Activated CD4-positive, alpha-beta T cell treated with anti-CD3 and anti-CD28 coated beads for 36 hours (primary cell): ENCODE measurements around the gene SPSB4. TPM values are rescaled to one million over a fixed set of nuclear protein-coding genes. Genes with fewer than 3 reads are reported as not detected.

Experiments used
- ATAC-seq: fragments of 200-7000 bp; cut with Tn5 transposase; one replicate; pipeline ENCODE4 v1.10.0; 2021; ENCODE audit warnings: mild to moderate bottlenecking, moderate library complexity
- CTCF ChIA-PET: fragments of 350-600 bp; sonication (Branson Sonifier 250); formaldehyde crosslinking; loops from one replicate; lab custom pipeline; 2021; ENCODE audit warnings: antibody characterized with exemption; lab: Charles Lee
- POLR2A ChIA-PET: fragments of 350-600 bp; sonication (Branson Sonifier 250); formaldehyde crosslinking; loops from one replicate; lab custom pipeline; 2021; ENCODE audit warnings: antibody characterized with exemption, inconsistent platforms; lab: Charles Lee
- DNase-seq: peaks from one replicate; pipeline ENCODE4 v3.0.0-alpha.2; 2020
- H3K27ac Mint-ChIP-seq: one replicate; pipeline ENCODE4 v1.8.0; 2021; ENCODE audit warnings: mixed read lengths
- H3K27me3 Mint-ChIP-seq: one replicate; pipeline ENCODE4 v1.8.0; 2021; ENCODE audit warnings: mixed read lengths
- H3K36me3 Mint-ChIP-seq: one replicate; pipeline ENCODE4 v1.8.0; 2021; ENCODE audit warnings: low read depth, mixed read lengths
- H3K4me1 Mint-ChIP-seq: one replicate; pipeline ENCODE4 v1.8.0; 2021; ENCODE audit warnings: mixed read lengths
- H3K4me3 Mint-ChIP-seq: one replicate; pipeline ENCODE4 v1.8.0; 2021; ENCODE audit warnings: mild to moderate bottlenecking, moderate library complexity, mixed read lengths
- H3K9me3 Mint-ChIP-seq: one replicate; pipeline ENCODE4 v1.8.0; 2021; ENCODE audit warnings: low read depth, mixed read lengths
- intact Hi-C, 2 experiments: fragments of 100-400 bp; cut with DNase I in 1 of 2; cut with micrococcal nuclease in 1 of 2; formaldehyde crosslinking; loops; one replicate each; pipeline versions ENCODE4 v1.14.2 to v1.15.1; 2022 to 2024; cut with DNase I, micrococcal nuclease
- total RNA-seq, 2 experiments: library from RNA; stranded (reverse); gene quantifications; one replicate each; pipeline ENCODE4 v1.2.3, GENCODE V29; 2021

SPSB4 gene
- total RNA-seq, 2 experiments from 2014 or later: not detected

DNA sequence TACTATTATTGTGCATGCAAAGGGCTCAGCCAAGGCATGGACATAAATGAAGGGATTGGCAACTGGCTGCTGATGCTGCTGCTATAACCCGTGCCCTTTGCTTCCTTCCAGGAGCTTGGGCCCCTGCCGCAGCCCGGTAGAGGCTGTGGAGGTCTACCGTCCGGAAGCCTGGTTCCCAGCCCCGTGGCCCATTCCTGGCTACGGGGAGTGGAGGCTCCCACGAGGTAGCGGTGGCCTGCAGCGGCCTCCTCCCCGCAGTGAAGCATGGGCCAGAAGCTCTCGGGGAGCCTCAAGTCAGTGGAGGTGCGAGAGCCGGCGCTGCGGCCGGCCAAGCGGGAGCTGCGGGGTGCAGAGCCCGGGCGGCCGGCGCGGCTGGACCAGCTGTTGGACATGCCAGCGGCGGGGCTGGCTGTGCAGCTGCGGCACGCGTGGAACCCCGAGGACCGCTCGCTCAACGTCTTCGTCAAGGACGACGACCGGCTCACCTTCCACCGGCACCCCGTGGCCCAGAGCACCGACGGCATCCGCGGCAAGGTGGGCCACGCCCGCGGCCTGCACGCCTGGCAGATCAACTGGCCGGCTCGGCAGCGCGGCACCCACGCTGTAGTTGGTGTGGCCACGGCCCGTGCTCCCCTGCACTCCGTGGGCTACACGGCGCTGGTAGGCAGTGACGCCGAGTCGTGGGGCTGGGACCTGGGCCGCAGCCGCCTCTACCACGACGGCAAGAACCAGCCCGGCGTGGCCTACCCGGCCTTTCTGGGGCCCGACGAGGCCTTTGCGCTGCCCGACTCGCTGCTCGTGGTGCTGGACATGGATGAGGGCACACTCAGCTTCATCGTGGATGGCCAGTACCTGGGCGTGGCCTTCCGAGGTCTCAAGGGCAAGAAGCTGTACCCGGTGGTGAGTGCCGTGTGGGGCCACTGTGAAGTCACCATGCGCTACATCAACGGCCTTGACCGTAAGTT lies 15.0 kb downstream of the SPSB4 start:
- ATAC-seq: no peak
- Mint-ChIP-seq H3K27ac (no peak overlapping the region), H3K36me3 (no peaks in the 10 kb centered on the region), H3K9me3 (peaks cover 3% of the 10 kb centered on the region), H3K4me3 (no peak overlapping the region), H3K4me1 (no peaks in the 10 kb centered on the region), H3K27me3 (no peaks in the 10 kb centered on the region)
- ChIA-PET CTCF (no interaction called here), POLR2A (no interaction called here)
- DNase-seq: no peak
- intact Hi-C loops: no loop called here

DNA sequence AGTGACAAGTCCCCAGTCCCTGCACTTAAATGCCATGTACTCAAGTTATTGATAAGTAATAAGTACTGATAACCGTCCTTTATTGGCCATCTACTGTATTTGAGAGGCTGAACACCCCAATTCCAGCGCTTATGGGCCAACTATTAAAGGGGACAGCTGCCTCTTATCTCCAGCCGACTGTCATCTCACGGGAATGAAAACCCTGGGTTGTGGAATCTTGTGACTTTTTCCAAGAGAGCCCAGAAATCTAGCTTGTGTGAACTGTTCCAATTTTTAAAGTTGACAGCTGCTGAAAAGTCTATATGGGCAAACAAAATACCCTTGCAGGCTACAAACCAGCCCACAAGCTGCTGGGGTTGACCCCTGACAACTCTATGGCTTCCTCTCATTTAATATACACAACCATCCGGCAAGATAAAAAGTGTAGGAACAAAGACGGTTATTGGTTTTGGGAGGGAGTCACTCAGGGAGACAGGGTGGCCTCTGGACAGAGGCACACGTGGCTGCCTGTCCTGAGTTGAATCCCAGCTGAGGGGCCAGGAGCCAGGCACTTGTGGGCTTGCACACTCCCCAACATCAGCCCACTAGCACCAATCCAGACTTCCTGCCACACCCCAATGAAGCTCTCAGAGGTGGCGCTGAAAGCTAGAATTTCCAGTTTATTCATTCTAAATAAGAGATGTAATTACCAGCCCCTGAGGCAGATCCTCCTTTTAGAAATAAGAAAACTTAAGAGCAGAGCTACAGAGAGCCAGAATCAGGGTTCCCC lies 16.2 kb downstream of the SPSB4 start:
- intact Hi-C loops: no loop called here
- Mint-ChIP-seq H3K4me1 (no peaks in the 10 kb centered on the region), H3K9me3 (peaks cover 3% of the 10 kb centered on the region), H3K4me3 (no peak overlapping the region), H3K27me3 (no peaks in the 10 kb centered on the region), H3K36me3 (no peaks in the 10 kb centered on the region), H3K27ac (no peak overlapping the region)
- DNase-seq (no peak), ATAC-seq (no peak)
- CTCF ChIA-PET: interaction anchor here (0.9 to 1.0 kb wide), 2 partner anchors 17 to 24 kb away, joined by 3 to 5 read pairs; no protein-coding TSS in a partner anchor
- POLR2A ChIA-PET: no interaction called here

DNA sequence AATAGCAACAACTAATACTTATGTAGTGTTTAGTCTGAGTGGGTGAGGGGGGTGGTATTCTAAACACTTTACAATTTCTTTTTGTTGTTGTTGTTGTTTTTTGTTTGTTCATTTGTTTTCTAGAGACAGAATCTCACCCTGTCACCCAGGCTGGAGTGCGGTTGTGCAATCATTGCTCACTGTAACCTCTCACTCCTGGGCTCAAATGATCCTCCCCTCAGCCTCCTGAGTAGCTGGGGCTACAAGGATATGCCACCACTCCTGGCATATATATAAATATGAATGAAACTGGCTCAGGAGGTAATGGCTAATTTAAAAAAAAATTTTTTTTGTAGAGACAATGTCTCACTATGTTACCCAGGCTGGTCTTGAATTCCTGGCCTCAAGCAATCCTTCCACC lies 19.1 kb downstream of the SPSB4 start:
- ATAC-seq (no peak), DNase-seq (no peak)
- Mint-ChIP-seq H3K9me3 (no peaks in the 10 kb centered on the region), H3K4me1 (no peaks in the 10 kb centered on the region), H3K4me3 (no peak overlapping the region), H3K36me3 (no peaks in the 10 kb centered on the region), H3K27ac (no peak overlapping the region), H3K27me3 (no peaks in the 10 kb centered on the region)
- intact Hi-C loops: no loop called here
- CTCF ChIA-PET: no interaction called here
- POLR2A ChIA-PET: no interaction called here

DNA sequence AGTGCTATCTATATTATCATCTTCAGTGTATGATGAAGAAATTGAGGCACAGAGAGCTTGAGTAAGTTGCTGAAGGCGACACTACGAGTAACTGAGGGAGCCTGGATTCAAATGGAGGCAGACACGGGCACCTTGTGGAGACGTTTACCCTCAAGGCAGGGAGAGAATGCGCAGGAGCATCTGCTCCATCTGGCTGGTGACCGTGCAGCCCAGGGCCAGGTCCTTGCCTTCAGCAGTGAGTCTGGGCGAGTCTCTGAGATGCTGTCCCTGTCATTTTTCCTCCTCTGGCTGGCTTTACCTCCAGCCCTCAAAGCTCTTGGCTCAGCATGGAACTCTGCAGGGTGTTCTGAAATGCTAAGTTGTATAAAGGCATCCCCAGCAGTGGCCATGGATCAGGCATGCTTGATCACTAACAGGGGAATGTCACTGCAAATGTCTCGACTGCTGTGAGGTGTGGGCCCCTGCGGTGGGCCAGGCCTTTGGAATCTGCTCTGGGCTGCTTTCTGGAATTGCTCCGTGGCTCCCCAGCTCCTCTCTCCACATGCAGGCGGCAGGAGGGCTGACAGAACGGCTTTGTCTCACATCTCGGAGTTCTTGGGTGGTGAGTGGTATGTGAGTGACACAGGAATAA lies 19.7 kb downstream of the SPSB4 start:
- H3K4me3 Mint-ChIP-seq: no peak overlapping the region
- H3K36me3 Mint-ChIP-seq: no peaks in the 10 kb centered on the region
- POLR2A ChIA-PET: no interaction called here
- no peaks in the 10 kb centered on the region for H3K9me3 Mint-ChIP-seq
- no peaks in the 10 kb centered on the region for H3K4me1 Mint-ChIP-seq
- ATAC-seq (no peak), DNase-seq (no peak)
- CTCF ChIA-PET: no interaction called here
- no peaks in the 10 kb centered on the region for H3K27me3 Mint-ChIP-seq
- intact Hi-C loops: no loop called here
- no peak overlapping the region for H3K27ac Mint-ChIP-seq

DNA sequence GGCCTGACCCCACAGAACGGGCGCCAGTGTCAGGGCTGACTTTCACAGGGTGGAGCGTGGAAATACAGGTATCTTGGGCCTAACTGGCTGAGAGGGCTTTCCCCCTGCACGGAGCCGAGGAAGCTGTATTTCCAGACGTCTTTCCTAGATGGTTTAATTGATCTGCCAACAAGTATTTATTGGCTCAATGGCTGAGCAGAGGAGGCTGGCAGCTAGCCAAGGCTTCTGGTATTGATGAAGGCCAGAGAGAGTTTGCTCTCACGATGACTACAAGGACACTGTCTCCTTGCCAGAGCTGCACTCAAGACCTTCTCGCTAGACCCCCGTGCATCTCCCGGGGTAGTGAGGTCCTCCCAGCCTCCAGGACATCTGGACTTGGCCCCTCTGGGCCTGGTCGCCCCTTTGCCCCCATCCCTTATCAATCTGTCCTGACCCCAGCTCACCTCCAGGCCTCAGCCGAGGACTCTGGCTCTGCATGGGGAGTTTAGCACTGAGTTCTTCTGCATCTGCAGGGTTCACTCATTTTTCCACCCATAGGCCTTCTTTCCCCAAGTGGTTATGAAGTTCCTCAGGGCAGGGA lies 20.6 kb downstream of the SPSB4 start:
- intact Hi-C loops: no loop called here
- ChIA-PET CTCF (no interaction called here), POLR2A (no interaction called here)
- no peak overlapping the region for H3K27ac Mint-ChIP-seq
- no peaks in the 10 kb centered on the region for H3K27me3 Mint-ChIP-seq
- H3K36me3 Mint-ChIP-seq: no peaks in the 10 kb centered on the region
- H3K4me3 Mint-ChIP-seq: no peak overlapping the region
- ATAC-seq (no peak), DNase-seq (no peak)
- no peaks in the 10 kb centered on the region for H3K9me3 Mint-ChIP-seq
- peaks cover 3% of the 10 kb centered on the region for H3K4me1 Mint-ChIP-seq

DNA sequence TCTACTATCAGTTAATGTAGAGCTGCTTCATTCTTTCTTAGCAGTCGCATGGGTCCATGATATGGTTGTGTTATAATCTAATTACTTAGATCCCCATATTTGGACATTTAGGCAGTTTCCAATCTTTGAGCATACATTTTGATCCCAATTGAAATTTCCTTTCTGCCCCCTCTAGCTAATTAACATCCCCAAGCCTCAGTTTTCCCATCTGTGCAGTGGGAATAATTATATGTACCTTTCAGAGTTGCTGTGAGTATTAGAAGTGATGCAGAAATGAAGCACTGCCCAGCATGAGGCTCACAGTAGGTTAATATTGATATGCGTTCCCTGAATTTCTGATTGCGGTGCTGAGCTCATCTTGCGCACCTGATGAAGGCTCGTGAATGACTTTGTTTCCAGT lies 21.8 kb downstream of the SPSB4 start:
- Mint-ChIP-seq H3K9me3 (no peaks in the 10 kb centered on the region), H3K27ac (no peak overlapping the region), H3K27me3 (no peaks in the 10 kb centered on the region), H3K4me1 (peaks cover 11% of the 10 kb centered on the region), H3K4me3 (no peak overlapping the region), H3K36me3 (no peaks in the 10 kb centered on the region)
- intact Hi-C loops: no loop called here
- ChIA-PET POLR2A (interaction anchor here (0.6 kb wide), 1 partner anchor 335 kb away, joined by 3 read pairs; no protein-coding TSS in a partner anchor), CTCF (no interaction called here)
- DNase-seq: no peak
- no peak for ATAC-seq

DNA sequence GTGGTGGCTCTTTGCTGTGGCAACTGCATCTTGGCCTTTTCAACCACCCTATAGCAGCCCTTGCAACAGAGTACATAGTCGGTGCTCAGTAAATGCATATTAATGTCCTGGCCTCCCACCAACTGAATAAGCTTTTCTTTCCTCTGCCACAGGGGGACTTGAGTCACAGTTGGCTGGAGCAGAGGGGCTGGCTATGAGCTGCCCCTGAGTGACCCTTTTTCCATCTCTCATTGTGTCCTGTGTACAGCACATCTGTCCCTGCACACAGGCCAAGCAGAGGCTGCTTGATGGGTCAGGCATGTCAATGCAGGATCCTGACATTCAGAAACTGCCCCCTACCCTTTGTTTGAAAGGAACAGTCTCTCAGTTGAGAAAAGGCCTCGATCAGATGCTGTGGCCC lies 22.4 kb downstream of the SPSB4 start:
- Mint-ChIP-seq H3K27me3 (no peaks in the 10 kb centered on the region), H3K27ac (no peak overlapping the region), H3K4me1 (peaks cover 11% of the 10 kb centered on the region), H3K9me3 (no peaks in the 10 kb centered on the region), H3K36me3 (no peaks in the 10 kb centered on the region), H3K4me3 (no peak overlapping the region)
- intact Hi-C loops: no loop called here
- ChIA-PET POLR2A (no interaction called here), CTCF (interaction anchor here (1.0 kb wide), 1 partner anchor 32 kb away, joined by 3 read pairs; no protein-coding TSS in a partner anchor)
- ATAC-seq (no peak), DNase-seq (no peak)

DNA sequence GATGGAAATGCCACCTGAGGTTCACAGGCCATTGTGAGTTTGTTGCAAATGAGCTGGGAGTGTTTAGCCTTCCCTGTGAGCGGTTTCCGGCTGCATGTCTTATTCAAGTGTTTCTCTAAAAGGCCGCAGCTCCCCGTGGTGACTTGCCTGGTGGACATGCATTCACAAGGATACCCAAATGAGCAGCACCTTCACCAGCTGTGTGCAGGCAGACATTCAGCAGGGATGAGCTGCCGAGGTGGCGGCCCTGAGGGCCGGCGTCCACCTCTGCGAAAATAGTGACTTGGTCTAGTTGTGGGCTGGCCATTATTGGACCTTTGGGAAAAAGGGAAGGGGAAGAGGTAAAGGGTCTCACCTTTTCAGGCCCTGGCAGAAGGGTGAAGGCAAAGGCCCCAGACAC lies 23.4 kb downstream of the SPSB4 start:
- H3K27ac Mint-ChIP-seq: no peak overlapping the region
- ChIA-PET POLR2A (no interaction called here), CTCF (interaction anchor here (0.6 to 1.5 kb wide), 5 partner anchors 20 to 93 kb away, joined by 3 to 6 read pairs (median 3); no protein-coding TSS in a partner anchor)
- no peaks in the 10 kb centered on the region for H3K36me3 Mint-ChIP-seq
- no peak overlapping the region for H3K4me3 Mint-ChIP-seq
- intact Hi-C loops: no loop called here
- no peak for ATAC-seq
- H3K27me3 Mint-ChIP-seq: no peaks in the 10 kb centered on the region
- H3K4me1 Mint-ChIP-seq: peaks cover 11% of the 10 kb centered on the region
- DNase-seq: no peak
- H3K9me3 Mint-ChIP-seq: no peaks in the 10 kb centered on the region

DNA sequence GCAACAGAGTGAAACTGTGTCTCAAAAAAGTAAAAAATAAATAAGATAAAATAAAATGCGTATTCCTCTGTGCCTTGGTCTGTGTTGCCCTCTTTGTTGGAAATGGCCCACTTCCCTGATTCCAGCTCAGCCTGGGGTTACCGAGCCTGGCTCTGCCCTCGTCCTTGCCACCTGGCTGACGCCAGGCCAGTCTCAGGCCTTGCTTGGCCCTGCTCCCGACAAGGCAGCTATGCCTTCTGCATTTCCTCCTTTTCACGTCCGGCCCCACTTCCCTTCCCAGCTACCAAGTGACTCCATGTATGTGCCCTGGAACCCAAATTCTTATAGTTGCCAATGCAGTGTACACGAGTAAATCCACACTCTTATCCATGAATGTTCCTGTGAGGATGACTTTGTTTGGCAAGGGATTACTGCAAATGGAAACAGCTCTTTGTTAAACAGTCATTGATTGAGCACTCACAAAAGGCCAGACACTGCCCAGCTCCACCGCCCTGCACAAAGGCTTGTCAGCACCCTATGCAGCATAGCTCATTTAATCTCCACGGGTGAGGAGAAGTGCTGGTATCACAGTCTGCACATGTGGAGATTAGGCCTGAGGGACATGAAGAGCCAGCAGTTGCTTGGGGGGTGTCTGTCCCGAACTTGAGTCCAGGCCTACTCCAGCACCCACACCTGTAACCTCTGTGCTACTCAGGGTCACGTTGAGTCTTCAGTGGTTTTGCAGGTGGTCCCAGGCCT lies 25.1 kb downstream of the SPSB4 start:
- CTCF ChIA-PET: interaction anchor here (0.5 kb wide), 1 partner anchor 378 kb away, joined by 3 read pairs; no protein-coding TSS in a partner anchor
- Mint-ChIP-seq H3K4me1 (peaks cover 11% of the 10 kb centered on the region), H3K36me3 (no peaks in the 10 kb centered on the region), H3K9me3 (no peaks in the 10 kb centered on the region), H3K4me3 (no peak overlapping the region), H3K27me3 (no peaks in the 10 kb centered on the region), H3K27ac (no peak overlapping the region)
- DNase-seq: no peak
- ATAC-seq: no peak
- intact Hi-C loops: no loop called here
- POLR2A ChIA-PET: no interaction called here

DNA sequence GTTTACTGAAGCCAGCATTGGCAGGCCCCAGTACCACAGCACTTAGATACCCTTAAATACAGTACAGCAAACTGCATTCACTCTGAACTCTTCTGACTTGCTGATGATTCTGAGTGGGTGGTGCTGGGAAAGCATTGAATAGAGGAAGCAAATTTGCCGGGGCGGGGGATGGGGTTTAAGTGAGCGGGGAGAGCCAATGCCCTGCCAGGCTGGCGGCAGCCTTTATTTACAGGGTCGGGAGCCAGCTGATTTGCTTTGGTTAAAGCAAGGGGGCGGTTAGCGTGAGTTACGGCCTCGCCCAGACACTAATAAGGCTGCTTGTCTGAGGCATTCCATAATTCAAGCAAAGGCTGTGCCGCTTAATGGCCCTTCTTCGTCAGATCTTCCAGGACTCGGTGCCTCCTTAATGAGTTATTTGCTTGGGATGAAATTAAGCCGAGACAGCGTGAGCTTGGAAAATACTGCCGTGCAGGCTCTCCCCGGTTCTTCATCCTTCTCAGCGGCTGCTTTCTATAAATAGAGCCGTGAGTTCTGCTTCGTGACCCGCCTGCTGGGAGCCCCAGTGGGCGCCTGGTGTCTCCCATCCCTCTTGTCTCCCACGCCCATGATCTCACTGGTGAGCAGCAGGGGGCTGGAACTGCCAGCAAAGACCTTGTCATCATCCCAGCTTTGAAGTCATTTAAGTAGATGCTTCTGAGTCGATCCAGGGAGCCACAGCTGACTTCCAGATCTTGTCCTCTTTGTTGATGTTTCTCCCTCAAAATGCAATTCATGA lies 25.8 kb downstream of the SPSB4 start:
- no peaks in the 10 kb centered on the region for H3K9me3 Mint-ChIP-seq
- H3K27me3 Mint-ChIP-seq: no peaks in the 10 kb centered on the region
- H3K4me1 Mint-ChIP-seq: peaks cover 11% of the 10 kb centered on the region
- ATAC-seq (peak; percentile 74), DNase-seq (peak; percentile 61)
- H3K4me3 Mint-ChIP-seq: peak overlapping the region; percentile 13
- CTCF ChIA-PET: interaction anchor here (0.5 to 0.9 kb wide), 2 partner anchors 26 to 378 kb away, joined by 3 to 4 read pairs; no protein-coding TSS in a partner anchor
- POLR2A ChIA-PET: no interaction called here
- intact Hi-C loops: no loop called here
- no peaks in the 10 kb centered on the region for H3K36me3 Mint-ChIP-seq
- peak overlapping the region; percentile 33 for H3K27ac Mint-ChIP-seq
